Fibroblast of villous mesenchyme (primary cell): ENCODE results near the gene SLC38A4. TPM values are rescaled to one million over a fixed set of nuclear protein-coding genes. Genes with fewer than 3 reads are reported as not detected.

Source experiments
- DNase-seq: peaks from one replicate; pipeline ENCODE4 v3.0.0-alpha.2; 2010; ENCODE audit warnings: low read depth
- H3K4me3 ChIP-seq: 2 replicates; pipeline ENCODE4 v1.5.1; 2011; ENCODE audit warnings: low read depth, mild to moderate bottlenecking, low read length
- total RNA-seq: library from RNA; depleted of rRNA; stranded (reverse); fragments of >200 nt; gene quantifications from 2 replicates; pipeline ENCODE4 v1.2.3, GENCODE V29; 2012
- TF ChIP-seq, protein P1 (sequence below): IDR thresholded peaks from 2 replicates; pipeline ENCODE4 v1.5.1; 2012; ENCODE audit warnings: low read depth, mild to moderate bottlenecking, low read length; ENCODE audit not compliant: insufficient read depth

SLC38A4 gene
- total RNA-seq, 1 donor, result 23.7 TPM

DNA sequence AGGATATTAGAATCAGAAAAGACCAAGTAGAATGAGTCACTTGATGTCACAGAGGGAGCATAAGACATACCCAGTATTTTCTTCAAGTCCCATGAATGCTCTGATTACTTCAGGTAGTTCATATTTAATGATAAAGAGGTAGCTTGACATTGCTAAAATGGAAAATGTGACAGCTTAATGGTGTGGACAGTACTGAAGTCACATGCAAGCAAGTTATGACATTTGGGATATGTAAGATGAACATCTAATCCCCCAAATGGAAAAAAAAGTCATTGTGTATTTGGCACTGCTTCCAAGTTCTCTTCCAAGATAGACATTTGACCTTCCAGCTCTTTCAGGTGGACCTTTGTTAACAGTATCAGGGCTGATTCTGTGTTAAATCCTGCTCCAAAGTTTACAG is 45.9 kb downstream of the SLC38A4 start:
- no peak overlapping the region for H3K4me3 ChIP-seq
- TF ChIP-seq, protein P1, sequence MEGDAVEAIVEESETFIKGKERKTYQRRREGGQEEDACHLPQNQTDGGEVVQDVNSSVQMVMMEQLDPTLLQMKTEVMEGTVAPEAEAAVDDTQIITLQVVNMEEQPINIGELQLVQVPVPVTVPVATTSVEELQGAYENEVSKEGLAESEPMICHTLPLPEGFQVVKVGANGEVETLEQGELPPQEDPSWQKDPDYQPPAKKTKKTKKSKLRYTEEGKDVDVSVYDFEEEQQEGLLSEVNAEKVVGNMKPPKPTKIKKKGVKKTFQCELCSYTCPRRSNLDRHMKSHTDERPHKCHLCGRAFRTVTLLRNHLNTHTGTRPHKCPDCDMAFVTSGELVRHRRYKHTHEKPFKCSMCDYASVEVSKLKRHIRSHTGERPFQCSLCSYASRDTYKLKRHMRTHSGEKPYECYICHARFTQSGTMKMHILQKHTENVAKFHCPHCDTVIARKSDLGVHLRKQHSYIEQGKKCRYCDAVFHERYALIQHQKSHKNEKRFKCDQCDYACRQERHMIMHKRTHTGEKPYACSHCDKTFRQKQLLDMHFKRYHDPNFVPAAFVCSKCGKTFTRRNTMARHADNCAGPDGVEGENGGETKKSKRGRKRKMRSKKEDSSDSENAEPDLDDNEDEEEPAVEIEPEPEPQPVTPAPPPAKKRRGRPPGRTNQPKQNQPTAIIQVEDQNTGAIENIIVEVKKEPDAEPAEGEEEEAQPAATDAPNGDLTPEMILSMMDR, result no peak
- no peak for DNase-seq

DNA sequence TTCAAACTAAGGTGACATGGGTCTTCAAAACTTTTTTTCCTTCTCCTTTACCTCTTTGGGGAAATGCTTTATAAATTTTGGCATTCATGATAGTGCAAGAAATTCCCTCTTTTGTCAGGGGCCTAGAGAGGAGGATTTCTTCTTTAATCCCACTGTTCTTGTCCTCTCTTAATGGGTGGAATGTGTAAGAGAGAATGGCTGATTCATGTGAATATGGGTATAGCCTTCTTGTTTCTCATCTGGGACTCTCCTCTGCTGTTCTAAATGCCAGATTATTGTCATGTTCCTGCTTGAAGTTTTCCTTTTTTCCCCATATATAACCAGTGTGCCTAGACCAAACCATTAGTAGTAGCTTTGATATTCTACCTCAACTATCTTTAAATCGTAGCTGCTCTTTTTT is 46.7 kb downstream of the SLC38A4 start:
- TF ChIP-seq, protein P1, result no peak
- H3K4me3 ChIP-seq, result no peak overlapping the region
- no peak for DNase-seq

DNA sequence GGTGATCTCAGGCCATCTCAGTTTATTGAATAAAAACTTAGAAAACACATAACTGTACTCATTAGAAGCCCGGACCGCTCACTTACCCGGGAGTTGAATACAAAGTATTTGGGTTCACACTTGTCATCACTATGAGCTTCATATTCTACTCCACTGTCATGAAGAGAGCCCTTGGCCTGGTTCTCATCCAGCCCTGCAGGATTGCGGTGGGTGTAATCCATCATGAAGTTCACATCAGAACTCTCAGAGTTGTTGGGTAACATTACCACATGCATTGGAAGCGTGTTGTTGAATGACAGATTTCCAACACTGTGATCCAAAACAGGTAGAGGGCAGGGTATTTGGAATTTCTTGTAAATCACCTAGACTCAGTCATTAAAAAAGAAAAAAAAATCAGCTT is 47.4 kb downstream of the SLC38A4 start:
- DNase-seq, result no peak
- TF ChIP-seq, protein P1, result no peak
- no peak overlapping the region for H3K4me3 ChIP-seq

DNA sequence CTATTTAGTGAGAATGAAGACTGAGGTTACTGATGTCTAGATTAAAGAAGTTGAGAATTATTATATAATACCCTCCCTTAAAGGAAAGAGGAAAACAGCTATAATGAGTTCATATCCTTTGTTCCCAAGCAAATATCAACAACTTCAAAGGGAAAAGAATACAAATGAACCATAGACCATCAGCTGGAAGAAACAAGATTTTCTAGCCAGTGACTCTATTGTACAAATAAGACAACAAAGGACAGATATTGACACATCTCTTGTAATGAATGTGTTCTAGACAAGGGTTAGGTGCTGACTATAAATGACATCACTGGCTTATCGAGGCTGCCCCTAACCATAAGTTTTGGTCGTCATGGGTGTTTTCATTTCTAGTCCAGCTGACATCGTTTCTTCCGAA is 48.2 kb downstream of the SLC38A4 start:
- no peak for DNase-seq
- TF ChIP-seq, protein P1, result no peak
- no peak overlapping the region for H3K4me3 ChIP-seq

DNA sequence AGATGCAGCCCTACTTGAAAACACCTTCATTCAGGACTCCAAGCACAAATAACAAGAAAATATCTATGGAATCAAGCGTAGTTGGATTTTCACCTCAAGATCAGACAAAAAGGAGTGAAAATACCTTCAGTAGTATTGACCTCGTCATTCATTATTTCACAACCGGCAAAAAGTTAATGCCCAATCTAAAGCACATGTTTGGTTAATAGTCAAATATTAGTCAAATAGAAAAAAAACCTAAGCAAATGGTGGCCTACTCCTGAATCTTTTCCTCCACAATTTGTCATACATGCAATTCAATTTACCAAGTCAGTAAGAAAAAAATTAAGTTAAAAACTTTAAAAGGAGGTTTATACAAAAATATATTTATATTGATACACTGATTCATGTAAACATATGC is 50.0 kb downstream of the SLC38A4 start:
- DNase-seq, result no peak
- TF ChIP-seq, protein P1, result no peak

DNA sequence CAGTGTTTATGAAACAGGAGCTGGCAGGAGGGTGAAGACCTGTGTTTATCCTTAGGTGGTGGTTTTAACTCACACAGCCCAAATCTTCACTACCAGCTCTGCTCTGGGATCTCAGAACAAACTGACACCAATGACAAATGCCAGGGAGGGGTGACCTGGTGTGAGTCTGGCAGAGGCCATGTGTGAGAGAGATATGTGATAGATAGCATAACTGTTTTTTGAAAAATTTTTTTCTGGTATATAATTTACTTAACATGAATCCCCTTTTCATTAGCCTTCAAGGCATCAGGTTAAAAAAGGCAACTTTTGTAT is 51.5 kb downstream of the SLC38A4 start:
- DNase-seq, result no peak
- H3K4me3 ChIP-seq, result no peak overlapping the region
- TF ChIP-seq, protein P1, result no peak

More for the DNA sequence above, 50.0 kb downstream of the SLC38A4 start:
- H3K4me3 ChIP-seq, result no peak overlapping the region

DNA sequence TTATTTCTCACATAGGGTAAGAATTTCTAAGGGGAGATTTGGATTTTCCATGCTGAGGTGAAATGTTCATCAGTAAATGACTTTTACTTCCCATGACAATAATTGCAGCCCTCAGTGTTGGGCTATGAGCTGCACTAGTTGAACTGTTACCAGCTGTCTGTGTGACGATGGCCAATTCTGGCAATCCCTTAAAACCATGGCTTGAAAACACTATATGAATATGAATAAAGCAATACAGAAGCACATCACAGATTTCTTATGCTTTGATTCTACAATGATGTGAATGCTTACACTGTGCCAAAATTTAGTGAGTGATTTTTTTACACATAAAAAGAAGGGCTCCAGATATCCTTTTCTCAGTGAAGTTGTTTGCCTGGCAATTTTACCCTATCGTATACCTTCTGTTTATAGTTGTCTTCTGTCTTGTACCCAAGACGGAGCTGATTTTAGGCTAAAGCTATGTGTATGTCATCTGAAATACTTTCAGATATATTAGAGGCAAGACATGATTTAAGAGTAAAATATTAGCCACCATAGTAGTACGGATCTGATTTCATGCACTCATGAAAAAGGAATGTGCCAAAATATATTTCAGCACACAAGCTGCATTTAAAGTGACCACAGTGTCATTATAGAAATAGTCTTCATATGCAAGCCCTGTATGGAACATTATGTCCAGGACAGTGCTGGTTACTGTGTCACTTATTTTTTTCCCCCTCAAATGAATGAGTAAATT is 52.0 kb downstream of the SLC38A4 start:
- H3K4me3 ChIP-seq, result no peak overlapping the region
- TF ChIP-seq, protein P1, result no peak
- peak; percentile 28 for DNase-seq
